Neutrophil (primary cell): ENCODE results near the gene CACNA2D3.
A peak's percentile ranks its signal among the peaks of the same experiment; 100 is the strongest.

Experiments used
- H3K27ac ChIP-seq: fragments of 200-600 bp; sonication (generic); 2 replicates; pipeline ENCODE4 v1.5.1; 2016; ENCODE audit warnings: mild to moderate bottlenecking, moderate library complexity
- H3K27me3 ChIP-seq: fragments of 200-600 bp; sonication (generic); 2 replicates; pipeline ENCODE4 v1.6.0; 2016; ENCODE audit warnings: mild to moderate bottlenecking
- H3K36me3 ChIP-seq: fragments of 200-600 bp; sonication (generic); 2 replicates; pipeline ENCODE4 v1.5.1; 2017
- H3K4me1 ChIP-seq, 2 experiments: fragments of 200-600 bp in 1 of 2; sonication (generic) in 1 of 2; 1 replicate in 1 of 2; 2 replicates in 1 of 2; pipeline versions ENCODE4 v1.5.1 to v1.6.1; 2013 to 2016; ENCODE audit warnings: low read depth in 1 of 2, low read length in 1 of 2, mild to moderate bottlenecking in 1 of 2, moderate library complexity in 1 of 2; ENCODE audit not compliant: control insufficient read depth in 1 of 2, insufficient read depth in 1 of 2
- H3K4me3 ChIP-seq, 2 experiments: fragments of 200-600 bp in 1 of 2; sonication (generic) in 1 of 2; 1 replicate in 1 of 2; 2 replicates in 1 of 2; pipeline ENCODE4 v1.5.1; 2013 to 2016; ENCODE audit warnings: low read depth in 1 of 2, low read length in 1 of 2, mild to moderate bottlenecking in 1 of 2, moderate library complexity in 1 of 2
- H3K9me3 ChIP-seq: fragments of 200-600 bp; sonication (generic); 2 replicates; pipeline ENCODE4 v1.5.1; 2016
- TF ChIP-seq, protein P1 (sequence below): fragments of 200-600 bp; sonication (generic); IDR thresholded peaks from 2 replicates; pipeline ENCODE4 v1.5.1; 2016; ENCODE audit warnings: antibody characterized with exemption

Gene CACNA2D3

DNA sequence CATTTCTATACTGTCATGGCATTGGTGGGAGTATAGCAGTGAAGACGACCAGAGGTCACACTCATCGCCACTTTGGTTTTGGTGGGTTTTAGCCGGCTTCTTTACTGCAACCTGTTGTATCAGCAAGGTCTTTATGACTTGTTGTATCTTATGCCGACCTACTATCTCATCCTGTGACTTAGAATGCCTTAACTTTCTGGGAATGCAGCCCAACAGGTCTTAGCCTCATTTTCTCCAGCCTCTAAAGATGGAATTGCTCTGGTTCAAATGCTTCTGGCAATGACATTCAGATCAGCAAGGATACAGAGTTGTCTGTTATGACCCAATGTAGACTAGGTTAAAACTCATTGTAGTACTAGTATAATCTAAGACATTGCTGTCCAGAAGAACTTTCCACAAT lies 860.5 kb downstream of the CACNA2D3 start:
- TF ChIP-seq, protein P1, sequence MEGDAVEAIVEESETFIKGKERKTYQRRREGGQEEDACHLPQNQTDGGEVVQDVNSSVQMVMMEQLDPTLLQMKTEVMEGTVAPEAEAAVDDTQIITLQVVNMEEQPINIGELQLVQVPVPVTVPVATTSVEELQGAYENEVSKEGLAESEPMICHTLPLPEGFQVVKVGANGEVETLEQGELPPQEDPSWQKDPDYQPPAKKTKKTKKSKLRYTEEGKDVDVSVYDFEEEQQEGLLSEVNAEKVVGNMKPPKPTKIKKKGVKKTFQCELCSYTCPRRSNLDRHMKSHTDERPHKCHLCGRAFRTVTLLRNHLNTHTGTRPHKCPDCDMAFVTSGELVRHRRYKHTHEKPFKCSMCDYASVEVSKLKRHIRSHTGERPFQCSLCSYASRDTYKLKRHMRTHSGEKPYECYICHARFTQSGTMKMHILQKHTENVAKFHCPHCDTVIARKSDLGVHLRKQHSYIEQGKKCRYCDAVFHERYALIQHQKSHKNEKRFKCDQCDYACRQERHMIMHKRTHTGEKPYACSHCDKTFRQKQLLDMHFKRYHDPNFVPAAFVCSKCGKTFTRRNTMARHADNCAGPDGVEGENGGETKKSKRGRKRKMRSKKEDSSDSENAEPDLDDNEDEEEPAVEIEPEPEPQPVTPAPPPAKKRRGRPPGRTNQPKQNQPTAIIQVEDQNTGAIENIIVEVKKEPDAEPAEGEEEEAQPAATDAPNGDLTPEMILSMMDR = no peak
- Histone ChIP-seq H3K36me3 (no peaks in the 10 kb centered on the region), H3K27ac (no peak overlapping the region), H3K4me1 (peaks cover 0 to 21% of the 10 kb centered on the region in 2 experiments), H3K9me3 (no peaks in the 10 kb centered on the region), H3K27me3 (no peaks in the 10 kb centered on the region), H3K4me3 (no peak overlapping the region)

DNA sequence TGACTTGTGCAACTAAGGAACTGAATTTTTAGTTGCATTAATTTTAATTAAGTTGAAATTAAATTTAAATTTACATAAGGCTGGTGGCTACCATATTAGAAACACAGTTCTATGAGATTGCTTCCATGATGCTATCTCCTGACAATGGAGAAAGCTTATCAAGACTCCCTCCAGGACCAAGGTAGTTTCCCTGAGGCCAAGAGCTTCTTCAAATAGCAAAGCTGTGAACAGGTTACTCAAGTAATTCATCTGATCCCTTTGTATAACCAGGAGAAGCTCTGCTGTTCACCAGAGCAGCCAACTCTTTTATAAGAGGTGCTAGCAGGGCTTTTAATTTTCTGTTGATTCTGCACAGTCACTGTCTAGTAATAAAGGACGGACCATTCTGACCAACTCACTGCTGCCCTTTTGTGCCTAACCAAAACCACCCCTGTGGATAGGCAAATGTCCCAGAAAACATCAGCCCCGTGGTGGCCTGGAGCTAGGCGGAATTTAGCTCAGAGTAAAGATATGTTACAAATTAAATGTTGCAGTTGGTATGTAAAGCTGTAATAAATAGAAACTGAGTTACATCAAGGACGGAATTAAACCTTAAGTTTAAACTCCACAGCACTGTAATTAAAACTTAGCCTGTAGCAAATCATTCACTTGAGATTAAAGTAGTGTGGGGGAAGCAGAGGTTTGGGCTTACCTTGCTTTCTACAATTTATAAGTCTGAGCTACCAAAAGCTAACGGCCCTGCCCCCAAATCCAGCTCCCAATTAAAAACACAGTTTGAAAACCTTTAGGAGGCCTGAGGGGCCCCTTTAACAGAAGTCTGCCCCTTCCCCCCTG lies 861.1 kb downstream of the CACNA2D3 start:
- TF ChIP-seq, protein P1 = no peak

DNA sequence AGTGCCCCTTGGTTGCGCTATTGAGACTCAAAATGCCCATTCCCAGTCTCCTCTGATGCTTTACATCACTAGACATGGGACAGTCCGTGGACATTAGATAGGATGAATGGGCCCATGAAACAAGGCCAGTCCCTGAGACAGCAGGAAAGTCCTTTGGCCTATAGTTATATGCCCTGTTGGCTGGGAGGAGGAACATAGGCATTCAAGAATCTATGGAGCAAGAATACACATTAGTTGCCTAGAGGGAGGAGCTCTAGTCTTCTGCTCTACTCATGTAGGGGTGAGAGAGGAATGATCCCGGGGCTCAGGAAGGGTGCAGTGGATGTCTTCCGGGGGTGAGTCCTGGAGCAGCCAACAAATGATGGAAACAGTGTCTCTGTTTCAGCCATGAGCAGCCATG lies 863.5 kb downstream of the CACNA2D3 start:
- Histone ChIP-seq H3K4me1 (peaks cover 0 to 43% of the 10 kb centered on the region in 2 experiments), H3K4me3 (no peak overlapping the region), H3K27ac (peak overlapping the region; percentile 15), H3K27me3 (no peaks in the 10 kb centered on the region), H3K36me3 (no peaks in the 10 kb centered on the region), H3K9me3 (no peaks in the 10 kb centered on the region)
- TF ChIP-seq, protein P1 = no peak

More for the DNA sequence above, 861.1 kb downstream of the CACNA2D3 start:
- Histone ChIP-seq H3K27me3 (no peaks in the 10 kb centered on the region), H3K36me3 (no peaks in the 10 kb centered on the region), H3K9me3 (no peaks in the 10 kb centered on the region), H3K4me1 (peaks cover 0 to 28% of the 10 kb centered on the region in 2 experiments), H3K4me3 (no peak overlapping the region), H3K27ac (no peak overlapping the region)

DNA sequence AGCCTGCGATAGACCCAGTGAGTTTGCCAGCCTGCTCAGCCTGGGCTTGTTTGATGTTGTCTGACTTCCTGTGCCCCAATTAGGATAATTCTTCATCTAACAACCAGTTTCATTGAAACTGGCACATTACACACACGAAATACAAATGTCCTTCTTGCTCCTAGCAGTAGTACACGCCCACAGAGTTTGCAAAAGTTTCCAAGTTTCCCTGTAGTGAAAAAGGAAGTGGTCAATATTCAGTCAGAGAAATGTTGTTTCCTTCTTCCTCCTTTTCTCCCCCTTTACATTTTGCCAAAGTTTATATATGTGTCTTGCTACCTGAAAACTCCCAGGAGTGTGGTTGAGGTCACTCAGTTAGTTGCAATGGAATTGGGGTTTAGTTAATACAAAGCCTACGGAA lies 863.9 kb downstream of the CACNA2D3 start:
- no peaks in the 10 kb centered on the region for H3K36me3 ChIP-seq
- TF ChIP-seq, protein P1 = no peak
- H3K9me3 ChIP-seq = no peaks in the 10 kb centered on the region
- no peak overlapping the region for H3K27ac ChIP-seq
- no peak overlapping the region for H3K4me3 ChIP-seq
- peaks cover 0 to 43% of the 10 kb centered on the region in 2 experiments for H3K4me1 ChIP-seq
- no peaks in the 10 kb centered on the region for H3K27me3 ChIP-seq

DNA sequence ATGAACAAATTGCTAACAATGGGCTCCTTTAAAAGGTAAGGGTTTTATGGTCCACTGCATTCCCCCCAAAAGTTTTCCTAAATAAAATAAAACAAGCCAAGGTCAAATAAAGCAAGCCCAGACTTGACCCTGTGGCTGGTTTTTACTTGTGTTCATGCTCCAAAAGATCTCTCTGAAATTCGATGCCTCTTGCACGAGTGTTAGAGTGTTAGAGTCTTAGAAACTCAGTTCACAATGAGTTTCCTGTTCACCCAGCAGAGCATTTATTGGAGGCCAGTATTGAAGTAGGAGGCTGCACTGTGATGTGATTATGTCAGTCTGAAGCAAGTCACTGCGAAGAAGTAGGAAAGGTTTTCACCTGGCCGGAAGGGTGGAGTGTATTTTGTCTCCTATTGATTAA lies 865.4 kb downstream of the CACNA2D3 start:
- TF ChIP-seq, protein P1 = no peak
- H3K4me3 ChIP-seq = no peak overlapping the region
- no peaks in the 10 kb centered on the region for H3K36me3 ChIP-seq
- H3K27me3 ChIP-seq = no peaks in the 10 kb centered on the region
- H3K9me3 ChIP-seq = no peaks in the 10 kb centered on the region
- H3K4me1 ChIP-seq = peaks cover 0 to 43% of the 10 kb centered on the region in 2 experiments
- H3K27ac ChIP-seq = no peak overlapping the region
